Measurements from ENCODE around the gene PLCB3. TPM values are rescaled to one million over a fixed set of nuclear protein-coding genes. Genes with fewer than 3 reads are reported as not detected.

PLCB3 gene
- total and polyA plus RNA-seq, 2 of the 13 experiments (the other 11 are each of a cell fraction or from before 2014, with no cell fraction given): 7.5 to 13.8 TPM

GRCh38 chr11:64317961-64318765 is 66.8 kb downstream of the PLCB3 start, which contains the start of gene PRDX5 (continued):
- TF ChIP-seq SRY (CRISPR knock-in tag; IDR thresholded peaks at IDR 0.05): peak; percentile 73; the same call in 1 of the 2 replicates
- TF ChIP-seq SRSF4 (IDR thresholded peaks at IDR 0.05; ENCODE audit: low read depth, low read length, poor library complexity, severe bottlenecking): no peak
- TF ChIP-seq CEBPB (IDR thresholded peaks at IDR 0.05; ENCODE audit: borderline replicate concordance, low read depth, low read length): 0 out of 2 replicates have a peak, but pooled peaks have one; percentile 16
- no peak for TF ChIP-seq ZNF792 (CRISPR knock-in tag; IDR thresholded peaks at IDR 0.05)
- TF ChIP-seq HNRNPLL (IDR thresholded peaks at IDR 0.05; ENCODE audit: low read depth, low read length, poor library complexity, severe bottlenecking): peak; percentile 88
- peak; percentile 82 for TF ChIP-seq POGK (CRISPR knock-in tag; conservative IDR thresholded peaks at IDR 0.05)
- TF ChIP-seq ATF7-NPFF (CRISPR knock-in tag; IDR thresholded peaks at IDR 0.05; ENCODE audit: low read depth): peak; percentile 60; the same call in 1 of the 2 replicates
- no peak for TF ChIP-seq SP140L (CRISPR knock-in tag; IDR thresholded peaks at IDR 0.05; ENCODE audit: borderline replicate concordance)
- TF ChIP-seq ZNF20 (CRISPR knock-in tag; IDR thresholded peaks at IDR 0.05): no peak
- TF ChIP-seq CCAR2 (optimal IDR thresholded peaks at IDR 0.05; ENCODE audit: low read depth, low read length): no peak
- 0 out of 2 replicates have a peak, but pooled peaks have one; percentile 59 for TF ChIP-seq ZFYVE20 (CRISPR knock-in tag; IDR thresholded peaks at IDR 0.05; ENCODE audit: borderline replicate concordance, low read depth)
- peak; percentile 71; the same call in 1 of the 2 replicates for TF ChIP-seq GTF3A (CRISPR knock-in tag; conservative IDR thresholded peaks at IDR 0.05)
- TF ChIP-seq RBFOX2 (IDR thresholded peaks at IDR 0.05; ENCODE audit: low read depth, low read length): peak; percentile 86
- TF ChIP-seq DZIP1 (CRISPR knock-in tag; IDR thresholded peaks at IDR 0.05): no peak
- TF ChIP-seq ZSCAN22 (CRISPR knock-in tag; IDR thresholded peaks at IDR 0.05): no peak
- TF ChIP-seq ZBTB2 (CRISPR knock-in tag; IDR thresholded peaks at IDR 0.05; ENCODE audit: low read depth): 0 out of 2 replicates have a peak, but pooled peaks have one; percentile 14
- TF ChIP-seq RFX5 (IDR thresholded peaks at IDR 0.05; ENCODE audit: low read depth, low read length): peak; percentile 35; the same call in 1 of the 2 replicates
- peak; percentile 36; the same call in 1 of the 2 replicates for TF ChIP-seq RXRA (CRISPR knock-in tag; IDR thresholded peaks at IDR 0.05)
- TF ChIP-seq CSRNP2 (CRISPR knock-in tag; conservative IDR thresholded peaks at IDR 0.05; ENCODE audit: low read depth): no peak
- no peak for TF ChIP-seq IKZF4 (CRISPR knock-in tag; IDR thresholded peaks at IDR 0.05; ENCODE audit: borderline replicate concordance, low read depth, not compliant biosample characterization)
